GM18519 (cell line): Measurements from ENCODE around the gene C9orf78.
"Not testable (repeated sequence)": the region's sequence is repeated elsewhere in the genome, so short reads cannot be mapped to it uniquely, and the experiment has no call there.

Experiments
- ATAC-seq: cut with Tn5 transposase; IDR thresholded peaks from one replicate; pipeline ENCODE4 v1.9.1; 2021; ENCODE audit warnings: mild to moderate bottlenecking, moderate library complexity; ENCODE audit not compliant: unreplicated experiment, low FRiP score

The C9orf78 gene

GRCh38 chr9:129814432-129815223, 20.4 kb downstream of the C9orf78 start:
- ATAC-seq: no peak

DNA sequence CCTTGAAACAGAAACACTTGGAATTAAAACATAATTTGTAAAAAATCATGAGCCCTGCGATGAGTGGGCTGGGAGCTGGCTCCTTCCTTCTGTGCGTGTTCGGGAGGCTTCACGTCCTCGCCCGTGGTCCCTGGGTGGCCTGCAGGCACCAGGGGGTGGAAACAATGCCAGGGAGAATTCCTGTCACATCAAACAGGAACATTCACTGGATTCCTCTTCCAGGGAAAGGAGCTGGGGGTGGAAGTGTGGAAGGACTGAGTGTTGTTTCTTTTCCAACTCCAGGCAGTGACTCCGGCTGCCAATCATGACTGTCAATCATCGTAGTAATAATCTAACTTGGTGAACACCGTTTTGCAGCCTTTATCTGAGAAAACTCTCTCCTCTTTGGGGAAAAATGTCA, 21.4 kb downstream of the C9orf78 start:
- ATAC-seq: no peak

DNA sequence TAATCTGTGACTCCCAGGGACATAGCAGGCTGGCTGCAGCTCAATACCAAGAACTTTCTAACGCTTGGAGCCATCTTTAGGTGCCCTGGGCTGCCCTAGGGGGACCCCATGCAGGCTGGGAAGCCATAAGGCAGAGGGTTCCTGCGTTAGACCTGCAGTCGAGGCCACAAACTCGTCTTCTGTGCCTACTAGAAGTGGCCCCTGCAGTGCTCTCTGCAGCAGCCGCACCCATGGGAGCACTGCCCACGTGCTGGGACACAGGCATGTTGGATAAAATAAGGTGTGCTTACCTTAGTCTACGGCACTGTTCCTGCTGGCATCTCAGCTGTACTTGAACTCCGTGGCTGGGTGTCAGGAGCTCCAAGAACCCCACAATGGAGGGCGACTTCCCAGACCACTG, 22.7 kb downstream of the C9orf78 start:
- ATAC-seq: no peak

DNA sequence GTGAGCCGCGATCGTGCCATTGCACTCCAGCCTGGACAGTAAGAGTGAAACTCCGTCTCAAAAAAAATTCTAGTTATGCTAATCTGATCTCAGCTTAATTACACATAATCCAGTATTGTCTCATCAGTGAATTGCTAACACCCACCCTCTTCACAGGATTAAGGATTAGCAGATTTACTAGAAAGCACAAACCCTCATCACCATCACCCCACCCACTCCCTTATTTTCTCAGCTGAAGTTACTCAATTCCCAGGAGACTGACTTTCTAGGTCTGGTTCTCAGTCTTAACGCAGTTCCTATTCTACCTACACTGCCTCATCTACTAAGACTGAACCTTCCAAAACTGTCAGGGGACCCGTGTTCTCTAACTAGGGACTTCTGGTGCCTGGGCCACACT, 23.1 kb downstream of the C9orf78 start:
- ATAC-seq: no peak

- ATAC-seq: no peak
Measured at GRCh38 chr9:129810788-129811187, 24.3 kb downstream of the C9orf78 start.

DNA sequence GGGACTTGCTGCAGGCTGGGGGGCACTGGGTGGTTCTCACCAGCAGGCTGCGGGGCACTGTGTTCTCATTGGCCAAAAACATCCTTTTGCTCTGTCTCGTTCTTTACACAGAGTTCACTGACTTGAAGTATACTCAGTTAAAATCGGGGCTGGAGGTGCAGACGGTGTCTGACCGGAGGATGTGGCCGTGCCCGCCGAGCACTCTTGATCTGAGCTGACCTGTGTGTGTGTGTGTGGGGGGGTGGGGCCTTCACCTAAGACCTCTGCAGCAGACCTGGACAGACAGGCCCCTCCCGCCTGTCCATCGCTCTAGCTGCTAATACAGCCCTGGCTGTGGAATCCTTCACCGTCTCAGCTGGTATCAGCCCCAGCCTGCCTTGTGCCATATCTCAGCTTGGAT, 25.0 kb downstream of the C9orf78 start:
- no peak for ATAC-seq

DNA sequence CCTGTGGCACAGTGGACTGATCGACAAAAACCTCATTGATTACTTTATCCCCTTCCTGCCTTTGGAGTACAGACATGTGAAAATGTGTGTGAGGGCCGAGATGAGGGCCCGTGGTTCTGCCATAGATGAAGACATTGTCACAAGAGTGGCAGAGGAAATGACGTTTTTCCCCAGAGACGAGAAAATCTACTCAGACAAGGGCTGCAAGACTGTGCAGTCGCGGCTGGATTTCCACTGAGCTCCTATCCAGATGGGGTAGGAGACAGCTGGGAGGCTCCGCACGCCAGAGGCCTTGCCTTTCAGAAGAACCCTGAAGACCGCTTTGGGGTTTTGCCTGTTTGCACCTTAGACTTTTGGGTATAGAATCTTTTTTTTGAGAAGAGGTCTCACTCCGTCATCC, 25.7 kb downstream of the C9orf78 start:
- ATAC-seq: no peak

GRCh38 chr9:129806061-129806460, 29.0 kb downstream of the C9orf78 start:
- ATAC-seq: no peak

DNA sequence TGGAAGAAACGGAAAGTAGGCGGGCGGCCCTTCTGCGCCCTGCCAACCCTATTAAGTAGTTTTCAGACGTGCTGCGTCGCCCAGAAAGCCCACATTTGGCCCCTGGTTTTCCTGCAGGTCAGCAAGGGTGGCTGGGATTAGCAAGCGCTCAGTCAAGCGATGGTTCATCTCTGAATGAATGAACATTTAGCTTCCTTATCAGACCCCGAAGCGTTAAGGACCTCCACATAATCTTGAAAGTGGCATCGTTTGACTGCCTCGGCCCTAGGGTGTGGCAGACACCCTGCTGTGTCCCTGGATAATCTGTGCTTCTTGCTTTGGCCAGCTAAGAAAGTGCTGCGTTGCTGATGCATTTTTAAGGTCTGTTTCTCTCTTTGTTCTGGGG, 31.4 kb downstream of the C9orf78 start:
- no peak for ATAC-seq

DNA sequence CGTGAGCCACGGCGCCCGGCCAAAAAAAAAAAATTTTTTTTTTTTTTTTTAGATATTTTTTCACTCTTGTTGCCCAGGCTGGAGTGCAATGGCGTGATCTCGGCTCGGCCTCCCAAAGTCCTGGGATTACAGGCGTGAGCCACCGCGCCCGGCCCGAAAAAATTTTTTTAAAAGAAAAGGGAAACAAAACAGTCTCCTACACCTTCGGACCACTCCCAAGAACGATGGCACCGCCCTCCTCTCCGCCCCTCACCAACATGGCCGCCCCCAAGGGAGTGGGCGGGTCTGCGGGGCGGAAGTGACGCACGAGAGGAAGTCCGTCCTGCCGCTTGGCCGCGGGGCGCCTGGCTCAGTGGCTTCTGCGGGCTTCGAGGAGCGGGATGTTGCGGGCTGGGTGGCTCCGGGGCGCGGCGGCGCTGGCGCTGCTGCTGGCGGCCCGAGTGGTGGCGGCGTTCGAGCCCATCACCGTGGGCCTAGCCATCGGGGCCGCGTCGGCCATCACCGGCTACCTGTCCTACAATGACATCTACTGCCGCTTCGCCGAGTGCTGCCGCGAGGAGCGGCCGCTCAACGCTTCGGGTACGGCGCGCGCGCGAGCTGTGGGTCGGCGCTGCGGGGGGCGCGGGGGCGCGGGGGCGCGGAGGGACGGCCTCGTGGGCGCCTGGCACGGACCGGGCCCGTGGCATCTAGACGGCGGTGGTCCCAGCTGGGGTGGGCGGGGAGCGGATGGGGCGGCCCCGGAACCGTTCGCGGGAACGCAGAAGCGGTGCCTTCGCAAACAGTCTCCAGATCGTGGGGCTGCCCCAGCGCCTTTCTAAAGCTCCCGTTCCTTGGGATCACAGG, 32.0 kb downstream of the C9orf78 start, which contains the start of gene TOR1B:
TSS of gene TOR1B (plus strand) at position 352 of the 843 bp plus-strand sequence. CDS start at position 381, 29 bp downstream.
- peak; percentile 74 for ATAC-seq

DNA sequence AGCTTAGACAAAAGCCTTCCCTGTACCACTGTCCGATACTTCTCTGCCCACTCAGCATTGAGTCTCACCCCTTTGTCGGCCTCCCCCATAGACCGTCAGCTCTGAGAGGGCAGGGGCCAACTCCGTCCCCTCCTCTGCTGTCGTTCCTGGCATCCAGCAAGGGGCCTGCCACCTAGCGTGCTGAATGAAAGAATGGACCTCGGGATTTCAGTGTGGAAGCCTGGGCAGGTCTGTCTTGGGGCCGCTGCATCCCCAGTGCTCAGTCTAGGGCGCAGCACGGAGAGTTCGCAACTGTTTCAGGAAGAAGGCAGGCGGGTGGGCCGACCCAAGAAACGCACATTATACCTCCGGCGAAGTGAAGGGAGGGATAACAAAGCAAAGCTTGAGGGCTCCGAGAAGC, 33.6 kb downstream of the C9orf78 start:
- ATAC-seq: no peak

DNA sequence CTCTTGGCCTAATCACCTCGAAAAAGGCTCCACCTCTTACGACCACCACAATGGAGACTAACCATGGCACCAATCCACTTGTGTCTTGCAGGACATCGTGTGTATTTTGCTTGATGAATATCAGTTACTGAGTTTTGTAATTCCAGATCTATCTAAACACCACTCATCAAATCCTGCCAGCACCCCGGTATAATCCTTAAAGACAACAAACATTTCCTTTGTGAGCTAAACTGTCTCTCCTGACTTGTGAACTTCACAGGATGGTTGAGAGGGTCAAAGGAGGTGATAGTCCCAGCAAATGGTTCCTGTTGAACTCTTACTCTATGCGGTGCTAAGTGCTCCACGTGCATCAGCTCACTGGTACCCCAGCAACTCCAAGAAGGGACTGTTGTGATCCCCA, 36.1 kb downstream of the C9orf78 start:
- no peak for ATAC-seq

DNA sequence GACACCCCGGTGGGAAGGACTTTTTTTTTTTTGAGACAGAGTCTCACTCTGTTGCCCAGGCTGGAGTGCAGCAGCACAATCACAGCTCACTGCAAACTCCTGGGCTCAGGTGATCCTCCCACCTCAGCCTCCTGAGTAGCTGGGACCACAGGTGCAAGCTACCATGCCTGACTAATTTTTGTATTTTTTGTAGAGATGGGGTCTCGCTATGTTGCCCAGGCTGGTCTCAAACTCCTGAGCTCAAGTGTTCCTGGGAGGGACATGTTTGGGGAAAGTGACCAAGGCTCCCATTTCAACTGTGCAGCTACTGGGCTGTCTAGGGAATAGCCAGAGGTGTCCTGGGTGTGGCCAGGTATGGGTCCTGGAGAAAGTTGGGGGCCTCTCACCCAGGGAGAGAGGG, 39.0 kb downstream of the C9orf78 start:
- ATAC-seq: not testable (repeated sequence)

- no peak for ATAC-seq
Measured at GRCh38 chr9:129794549-129794948, 40.5 kb downstream of the C9orf78 start.

- ATAC-seq: no peak
Measured at GRCh38 chr9:129786481-129786880, 48.6 kb downstream of the C9orf78 start.

DNA sequence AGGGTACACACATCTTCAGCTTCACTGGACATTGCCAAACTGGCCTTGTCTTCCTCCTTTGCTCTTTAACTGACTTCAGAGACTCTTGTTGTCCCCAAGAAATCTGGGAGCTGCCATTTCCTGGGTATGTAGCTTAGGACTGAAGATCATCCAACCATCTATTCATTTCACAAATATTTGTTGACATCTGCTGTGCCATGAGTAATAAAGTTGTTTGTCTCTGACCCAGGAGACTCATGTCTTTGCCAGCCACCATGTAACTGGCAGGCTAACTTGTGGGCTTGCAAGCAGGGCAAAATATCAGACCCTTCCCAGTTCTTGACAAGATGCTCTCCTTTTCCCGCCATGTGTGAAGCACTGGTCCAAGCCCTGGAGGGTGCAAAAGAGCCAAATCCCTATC, 49.2 kb downstream of the C9orf78 start:
- ATAC-seq: no peak

- not testable (repeated sequence) for ATAC-seq
Measured at GRCh38 chr9:129784970-129785369, 50.1 kb downstream of the C9orf78 start.

- ATAC-seq: no peak
Measured at GRCh38 chr9:129783516-129784361, 51.3 kb downstream of the C9orf78 start.

DNA sequence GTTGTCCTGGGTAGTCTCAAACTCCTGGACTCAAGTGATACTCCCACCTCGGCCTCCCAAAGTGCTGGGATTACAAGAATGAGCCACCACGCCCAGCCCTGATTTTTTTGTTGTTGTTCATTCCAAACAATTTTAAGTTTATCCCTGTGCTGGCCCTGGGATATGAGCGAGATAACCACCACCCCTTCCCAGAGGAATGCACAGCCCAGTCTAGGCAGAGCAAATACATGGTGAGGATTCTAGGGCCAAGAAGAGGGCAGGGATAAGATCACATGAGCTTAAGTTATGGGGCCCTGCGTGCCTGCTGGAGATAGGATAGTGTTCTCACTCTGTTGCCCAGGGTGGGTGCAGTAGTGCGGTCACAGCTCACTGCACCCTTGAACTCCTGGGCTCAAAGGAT, 53.1 kb downstream of the C9orf78 start:
- no peak for ATAC-seq

DNA sequence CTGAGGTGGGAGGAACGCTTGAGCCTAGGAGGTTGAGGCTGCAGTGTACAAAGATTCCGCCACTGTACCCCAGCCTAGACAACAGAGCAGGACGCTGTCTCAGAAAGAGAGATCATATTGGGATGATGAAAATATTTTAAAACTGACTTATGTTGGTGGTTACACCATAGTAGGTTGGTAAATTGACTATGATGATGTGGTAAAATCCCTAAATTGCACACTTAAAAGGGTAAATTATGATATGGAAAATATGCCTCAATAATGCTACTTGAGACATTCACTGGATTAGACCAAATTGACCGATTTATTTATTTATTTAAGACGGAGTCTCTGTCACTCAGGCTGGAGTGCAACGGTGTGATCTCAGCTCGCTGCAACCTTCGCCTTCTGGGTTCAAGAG, 53.9 kb downstream of the C9orf78 start:
- no peak for ATAC-seq
